PC-3 (cell line): ENCODE measurements around the gene CCT5. TPM values are rescaled to one million over a fixed set of nuclear protein-coding genes. Genes with fewer than 3 reads are reported as not detected.

ENCODE experiments used
- ATAC-seq: fragments of 200-7000 bp; cut with Tn5 transposase; 2 replicates; pipeline ENCODE4 v1.9.1; 2020; ENCODE audit warnings: mild to moderate bottlenecking, moderate library complexity
- BruUV-seq: library from RNA; stranded (reverse); fragments of 400-500 nt; replicated peaks from 2 replicates; lab custom pipeline; 2021; lab: Mats Ljungman, UMichigan
- CTCF ChIA-PET: fragments of 300-600 bp; sonication (Branson Sonifier 250); formaldehyde crosslinking; loops from one replicate; lab custom pipeline; 2022; ENCODE audit warnings: antibody characterized with exemption; lab: Charles Lee
- POLR2A ChIA-PET: fragments of 300-600 bp; sonication (Branson Sonifier 250); formaldehyde crosslinking; loops from one replicate; lab custom pipeline; 2022; ENCODE audit warnings: antibody characterized with exemption; ENCODE audit not compliant: unreplicated experiment; lab: Charles Lee
- DNase-seq: peaks from one replicate; pipeline ENCODE4 v3.0.0-alpha.2; 2015
- H2AFZ ChIP-seq: fragments of 300-600 bp; sonication (generic); 2 replicates; pipeline ENCODE4 v1.6.0; 2016; ENCODE audit warnings: antibody characterized with exemption, low read length
- H3F3A ChIP-seq: fragments of 300-600 bp; sonication (generic); one replicate; pipeline ENCODE4 v1.6.0; 2017; ENCODE audit warnings: antibody characterized with exemption, low read length, control low read depth, mild to moderate bottlenecking; ENCODE audit not compliant: unreplicated experiment
- H3K27ac ChIP-seq: fragments of 300-600 bp; sonication (generic); 2 replicates; pipeline ENCODE4 v1.5.1; 2016; ENCODE audit warnings: mild to moderate bottlenecking, low read length
- H3K27me3 ChIP-seq: fragments of 300-600 bp; sonication (generic); 2 replicates; pipeline ENCODE4 v1.6.1; 2016; ENCODE audit warnings: low read length, mixed read lengths
- H3K36me3 ChIP-seq: fragments of 300-600 bp; sonication (generic); 2 replicates; pipeline ENCODE4 v1.6.1; 2016; ENCODE audit warnings: low read depth, mixed run types, low read length, mixed read lengths
- H3K4me1 ChIP-seq: fragments of 300-600 bp; sonication (generic); 2 replicates; pipeline ENCODE4 v1.5.1; 2016; ENCODE audit warnings: low read length; ENCODE audit not compliant: insufficient read depth
- H3K4me2 ChIP-seq: fragments of 300-600 bp; sonication (generic); 2 replicates; pipeline ENCODE4 v1.6.0; 2016; ENCODE audit warnings: low read length
- H3K4me3 ChIP-seq: fragments of 300-600 bp; sonication (generic); 2 replicates; pipeline ENCODE4 v1.5.1; 2016; ENCODE audit warnings: mild to moderate bottlenecking, low read length, mixed read lengths
- H3K79me2 ChIP-seq: fragments of 300-600 bp; sonication (generic); 2 replicates; pipeline ENCODE4 v1.6.1; 2017; ENCODE audit warnings: low read length, mixed read lengths
- H3K9ac ChIP-seq: fragments of 300-600 bp; sonication (generic); 2 replicates; pipeline ENCODE4 v1.6.0; 2016; ENCODE audit warnings: mild to moderate bottlenecking, low read length
- H3K9me2 ChIP-seq: fragments of 300-600 bp; sonication (generic); replicated peaks from 2 replicates; pipeline ENCODE4 v1.6.1; 2016; ENCODE audit warnings: mixed run types, low read length, mixed read lengths
- H3K9me3 ChIP-seq: fragments of 300-600 bp; sonication (generic); 2 replicates; pipeline ENCODE4 v1.6.1; 2016; ENCODE audit warnings: low read length, mixed read lengths
- H4K20me1 ChIP-seq: fragments of 300-600 bp; sonication (generic); 2 replicates; pipeline ENCODE4 v1.6.1; 2016; ENCODE audit warnings: low read length, mixed read lengths
- CTCF ChIP-seq: fragments of 300-600 bp; sonication (generic); conservative IDR thresholded peaks from 2 replicates; pipeline ENCODE4 v1.5.1; 2017; ENCODE audit warnings: antibody characterized with exemption, low read depth, mild to moderate bottlenecking, low read length
- EZH2 ChIP-seq: fragments of 300-600 bp; sonication (generic); IDR thresholded peaks from one replicate; pipeline ENCODE4 v1.6.1; 2017; ENCODE audit warnings: antibody characterized with exemption, mild to moderate bottlenecking, low read length; ENCODE audit not compliant: unreplicated experiment
- EZH2phosphoT487 ChIP-seq: fragments of 300-600 bp; sonication (generic); IDR thresholded peaks from 2 replicates; pipeline ENCODE4 v1.6.1; 2018; ENCODE audit warnings: mild to moderate bottlenecking, antibody characterized with exemption, low read length, borderline replicate concordance
- intact Hi-C: fragments of 100-400 bp; cut with micrococcal nuclease; formaldehyde crosslinking; loops from 2 replicates; pipeline ENCODE4 v1.9.0; 2023
- total RNA-seq: library from RNA; depleted of rRNA; stranded (reverse); fragments of >200 nt; gene quantifications from 2 replicates; pipeline ENCODE4 v1.2.3, GENCODE V29; 2014

The CCT5 gene
- total RNA-seq, 1 experiment from 2014 or later, result 1,334 TPM

GRCh38 chr5:10286162-10286861, 36.2 kb downstream of the CCT5 start:
- BruUV-seq, result no TSS peak
- CTCF ChIA-PET, result no interaction called here
- H3K79me2 ChIP-seq, result peaks cover 7% of the 10 kb centered on the region; the same call in 1 of the 2 replicates
- H3K27me3 ChIP-seq, result no peaks in the 10 kb centered on the region
- intact Hi-C loops, result no loop called here
- H3K4me3 ChIP-seq, result no peak overlapping the region
- H2AFZ ChIP-seq, result no peak overlapping the region
- no peaks in the 10 kb centered on the region for H3K4me1 ChIP-seq
- POLR2A ChIA-PET, result no interaction called here
- no peaks in the 10 kb centered on the region for H3F3A ChIP-seq
- no peak overlapping the region for H3K4me2 ChIP-seq
- no peaks in the 10 kb centered on the region for H3K9me3 ChIP-seq
- H3K9me2 ChIP-seq, result no peaks in the 10 kb centered on the region
- no peaks in the 10 kb centered on the region for H4K20me1 ChIP-seq
- TF ChIP-seq CTCF (no peak), EZH2 (no peak), EZH2phosphoT487 (no peak)
- DNase-seq, result peak; percentile 19
- no peak overlapping the region for H3K9ac ChIP-seq
- H3K36me3 ChIP-seq, result peaks cover 40% of the 10 kb centered on the region
- ATAC-seq, result no peak
- no peak overlapping the region for H3K27ac ChIP-seq

GRCh38 chr5:10286862-10287227, 36.8 kb downstream of the CCT5 start:
- no peaks in the 10 kb centered on the region for H3K9me2 ChIP-seq
- peaks cover 10% of the 10 kb centered on the region for H3K79me2 ChIP-seq
- POLR2A ChIA-PET, result no interaction called here
- TF ChIP-seq EZH2, result no peak
- TF ChIP-seq CTCF, result no peak
- TF ChIP-seq EZH2phosphoT487, result no peak
- no peaks in the 10 kb centered on the region for H3F3A ChIP-seq
- DNase-seq (no peak), ATAC-seq (no peak)
- no peak overlapping the region for H2AFZ ChIP-seq
- no peak overlapping the region for H3K27ac ChIP-seq
- H3K4me3 ChIP-seq, result no peak overlapping the region
- H3K36me3 ChIP-seq, result peaks cover 38% of the 10 kb centered on the region
- H3K9ac ChIP-seq, result no peak overlapping the region
- no TSS peak for BruUV-seq
- no peaks in the 10 kb centered on the region for H4K20me1 ChIP-seq
- H3K9me3 ChIP-seq, result no peaks in the 10 kb centered on the region
- intact Hi-C loops, result no loop called here
- H3K4me1 ChIP-seq, result no peaks in the 10 kb centered on the region
- no peak overlapping the region for H3K4me2 ChIP-seq
- H3K27me3 ChIP-seq, result no peaks in the 10 kb centered on the region
- CTCF ChIA-PET, result no interaction called here

GRCh38 chr5:10288592-10289219, 38.6 kb downstream of the CCT5 start:
- BruUV-seq, result no TSS peak
- Histone ChIP-seq H4K20me1 (no peaks in the 10 kb centered on the region), H3K4me2 (no peak overlapping the region), H3K36me3 (peaks cover 38% of the 10 kb centered on the region), H3K27me3 (no peaks in the 10 kb centered on the region), H3F3A (no peaks in the 10 kb centered on the region), H3K27ac (no peak overlapping the region), H2AFZ (no peak overlapping the region), H3K9me2 (no peaks in the 10 kb centered on the region), H3K9me3 (no peaks in the 10 kb centered on the region), H3K9ac (no peak overlapping the region), H3K4me3 (no peak overlapping the region), H3K79me2 (peaks cover 25% of the 10 kb centered on the region), H3K4me1 (no peaks in the 10 kb centered on the region)
- ChIA-PET POLR2A (no interaction called here), CTCF (no interaction called here)
- peak; percentile 43 for DNase-seq
- no peak for ATAC-seq
- intact Hi-C loops, result no loop called here
- TF ChIP-seq EZH2 (no peak), EZH2phosphoT487 (no peak), CTCF (no peak)
